HCT116 (cell line): ENCODE results near the gene GTPBP2. TPM values are rescaled to one million over a fixed set of nuclear protein-coding genes. Genes with fewer than 3 reads are reported as not detected.

ENCODE experiments used
- ATAC-seq: fragments of 200-7000 bp; cut with Tn5 transposase; 2 replicates; pipeline ENCODE4 v1.9.1; 2020; ENCODE audit warnings: mild to moderate bottlenecking, moderate library complexity
- BruUV-seq: library from RNA; stranded (reverse); fragments of 400-500 nt; replicated peaks from 2 replicates; lab custom pipeline; 2021; lab: Mats Ljungman, UMichigan
- CTCF ChIA-PET: fragments of 300-600 bp; sonication (Branson Sonifier 250); formaldehyde crosslinking; loops from one replicate; lab custom pipeline; 2021; ENCODE audit warnings: antibody characterized with exemption; lab: Charles Lee
- POLR2A ChIA-PET: fragments of 300-600, 350-600 bp; sonication (Branson Sonifier 250); formaldehyde crosslinking; loops from one replicate; lab custom pipeline; 2021; ENCODE audit warnings: antibody characterized with exemption; lab: Charles Lee
- RAD21 ChIA-PET, 2 experiments: fragments of 300-600 bp; sonication (Branson Sonifier 250); formaldehyde crosslinking; loops; one replicate each; lab custom pipeline; 2023; ENCODE audit warnings: low total read pairs in 2 of 2; ENCODE audit not compliant: uncharacterized antibody in 2 of 2, unreplicated experiment in 2 of 2, low non-redundant PET in 1 of 2; lab: Charles Lee
- DNase-seq: peaks from one replicate; pipeline ENCODE4 v3.0.0-alpha.2; 2010; ENCODE audit warnings: low read depth, low spot score
- H2AFZ ChIP-seq: fragments of 200-600 bp; shearing (Covaris generic), sonication (generic); 2 replicates; pipeline ENCODE4 v1.6.1; 2017; ENCODE audit warnings: low read depth, mixed run types, mixed read lengths, antibody characterized with exemption, low read length; ENCODE audit not compliant: poor library complexity, severe bottlenecking
- H3K27ac ChIP-seq: 2 replicates; pipeline ENCODE4 v1.5.1; 2012; ENCODE audit warnings: low read depth, low read length
- H3K27me3 ChIP-seq: fragments of 200-600 bp; sonication (generic); 2 replicates; pipeline ENCODE4 v1.6.1; 2016; ENCODE audit warnings: mixed run types, low read length, mixed read lengths; ENCODE audit not compliant: insufficient read depth
- H3K36me3 ChIP-seq, 2 experiments: fragments of 200-500 bp in 1 of 2; fragments of 200-600 bp in 1 of 2; sonication (Bioruptor generic) in 1 of 2; sonication (generic) in 1 of 2; 2 replicates each; pipeline versions ENCODE4 v1.5.1 to v1.6.1; 2014 to 2016; ENCODE audit warnings: low read length in 2 of 2, inconsistent platforms in 1 of 2, mixed read lengths in 1 of 2, mixed run types in 1 of 2; ENCODE audit not compliant: insufficient read depth in 2 of 2, control insufficient read depth in 1 of 2
- H3K4me1 ChIP-seq, 2 experiments: fragments of 200-600 bp in 1 of 2; sonication (generic) in 1 of 2; 2 replicates each; pipeline versions ENCODE4 v1.5.1 to v1.6.1; 2012 to 2017; ENCODE audit warnings: low read length in 2 of 2, inconsistent platforms in 1 of 2, mild to moderate bottlenecking in 1 of 2, mixed read lengths in 1 of 2, mixed run types in 1 of 2, moderate library complexity in 1 of 2; ENCODE audit not compliant: insufficient read depth in 2 of 2, control insufficient read depth in 1 of 2
- H3K4me2 ChIP-seq: fragments of 200-600 bp; sonication (generic); 2 replicates; pipeline ENCODE4 v1.6.1; 2017; ENCODE audit warnings: mixed run types, low read length, mixed read lengths
- H3K4me3 ChIP-seq, 2 experiments: fragments of 200-600 bp in 1 of 2; sonication (generic) in 1 of 2; replicated peaks in 1 of 2; 2 replicates each; pipeline ENCODE4 v1.5.1; 2011 to 2016; ENCODE audit warnings: low read length in 2 of 2, control low read depth in 1 of 2, low read depth in 1 of 2, mild to moderate bottlenecking in 1 of 2, mixed read lengths in 1 of 2, mixed run types in 1 of 2
- H3K79me2 ChIP-seq: fragments of 200-600 bp; sonication (generic); 2 replicates; pipeline ENCODE4 v1.6.1; 2017; ENCODE audit warnings: mild to moderate bottlenecking, mixed run types, low read length, moderate library complexity, mixed read lengths; ENCODE audit not compliant: insufficient read depth
- H3K9ac ChIP-seq: fragments of 200-600 bp; sonication (generic); 2 replicates; pipeline ENCODE4 v1.6.1; 2016; ENCODE audit warnings: low read length, mixed read lengths
- H3K9me2 ChIP-seq: fragments of 200-600 bp; sonication (generic), shearing (Covaris generic); 2 replicates; pipeline ENCODE4 v1.6.1; 2017; ENCODE audit warnings: mixed run types, mild to moderate bottlenecking, moderate library complexity; ENCODE audit not compliant: insufficient read depth
- H3K9me3 ChIP-seq, 2 experiments: fragments of 200-500 bp in 1 of 2; fragments of 200-600 bp in 1 of 2; sonication (Bioruptor generic) in 1 of 2; sonication (generic) in 1 of 2; 2 replicates each; pipeline ENCODE4 v1.6.1; 2014 to 2017; ENCODE audit warnings: low read length in 2 of 2, mixed read lengths in 2 of 2, inconsistent platforms in 1 of 2, low read depth in 1 of 2, mild to moderate bottlenecking in 1 of 2, mixed run types in 1 of 2, moderate library complexity in 1 of 2; ENCODE audit not compliant: control insufficient read depth in 1 of 2, insufficient read depth in 1 of 2
- H4K20me1 ChIP-seq: fragments of 200-600 bp; sonication (generic), shearing (Covaris generic); 2 replicates; pipeline ENCODE4 v1.6.1; 2017; ENCODE audit warnings: mixed run types, mild to moderate bottlenecking, moderate library complexity; ENCODE audit not compliant: insufficient read depth
- ATF3 ChIP-seq: IDR thresholded peaks from 2 replicates; pipeline ENCODE4 v1.6.1; 2012
- CBX3 ChIP-seq: IDR thresholded peaks from 2 replicates; pipeline ENCODE4 v1.6.1; 2012; ENCODE audit warnings: low read depth
- CTCF ChIP-seq, 3 experiments: fragments of 200-600 bp in 1 of 3; sonication (generic) in 1 of 3; IDR thresholded peaks in 2 of 3; conservative IDR thresholded peaks in 1 of 3; 2 replicates each; pipeline ENCODE4 v1.5.1; 2012 to 2017; ENCODE audit warnings: low read depth in 2 of 3, low read length in 2 of 3, antibody characterized with exemption in 1 of 3, borderline replicate concordance in 1 of 3, control low read depth in 1 of 3, mild to moderate bottlenecking in 1 of 3, mixed read lengths in 1 of 3, mixed run types in 1 of 3, moderate library complexity in 1 of 3; ENCODE audit not compliant: insufficient read depth in 1 of 3
- EGR1 ChIP-seq: IDR thresholded peaks from 2 replicates; pipeline ENCODE4 v1.6.1; 2012; ENCODE audit warnings: low read depth
- ELF1 ChIP-seq: IDR thresholded peaks from 2 replicates; pipeline ENCODE4 v1.6.1; 2012; ENCODE audit warnings: low read depth, borderline replicate concordance
- EZH2 ChIP-seq: fragments of 200-600 bp; sonication (generic); IDR thresholded peaks from 2 replicates; pipeline ENCODE4 v1.6.1; 2017; ENCODE audit warnings: antibody characterized with exemption, mixed run types
- FOSL1 ChIP-seq: IDR thresholded peaks from 2 replicates; pipeline ENCODE4 v1.6.1; 2012; ENCODE audit warnings: low read depth
- REST ChIP-seq: IDR thresholded peaks from 2 replicates; pipeline ENCODE4 v1.6.1; 2012; ENCODE audit warnings: low read depth
- SIN3A ChIP-seq: IDR thresholded peaks from 2 replicates; pipeline ENCODE4 v1.6.1; 2012; ENCODE audit warnings: low read depth
- TCF7L2 ChIP-seq: IDR thresholded peaks from 2 replicates; pipeline ENCODE4 v1.7.0; 2011; ENCODE audit warnings: borderline replicate concordance, inconsistent platforms; ENCODE audit not compliant: insufficient read depth, insufficient read length; ENCODE audit errors: extremely low read depth
- YY1 ChIP-seq: IDR thresholded peaks from 2 replicates; pipeline ENCODE4 v1.6.1; 2011; ENCODE audit warnings: low read length, low read depth, moderate library complexity, mild to moderate bottlenecking; ENCODE audit not compliant: insufficient replicate concordance; ENCODE audit errors: extremely low read depth
- ZBTB33 ChIP-seq: IDR thresholded peaks from 2 replicates; pipeline ENCODE4 v1.6.1; 2011; ENCODE audit warnings: mild to moderate bottlenecking, low read length, moderate library complexity; ENCODE audit not compliant: insufficient replicate concordance; ENCODE audit errors: extremely low read depth
- intact Hi-C: fragments of 100-400 bp; cut with micrococcal nuclease; formaldehyde crosslinking; loops from 2 replicates; pipeline ENCODE4 v1.10.0; 2022
- total RNA-seq: library from RNA; stranded (reverse); gene quantifications from one replicate; pipeline ENCODE4 v1.2.1, GENCODE V29; 2021; ENCODE audit not compliant: unreplicated experiment

The GTPBP2 gene
- total RNA-seq, 1 experiment from 2014 or later = 98.0 TPM

GRCh38 chr6:43647613-43648012, 18.5 kb upstream of the GTPBP2 start:
- POLR2A ChIA-PET = no interaction called here
- CTCF ChIA-PET = interaction anchor here (1.0 kb wide), 1 partner anchor 20 kb away, joined by 3 read pairs; no protein-coding TSS in a partner anchor
- Histone ChIP-seq H3K9me2 (no peaks in the 10 kb centered on the region), H3K4me3 (no peak overlapping the region), H3K27ac (no peak overlapping the region), H3K27me3 (no peaks in the 10 kb centered on the region), H3K36me3 (0 out of 4 replicates have a peak, but pooled peaks cover 0 to 2% of the 10 kb centered on the region in 2 experiments), H2AFZ (no peak overlapping the region), H3K9me3 (no peaks in the 10 kb centered on the region), H3K79me2 (no peaks in the 10 kb centered on the region), H3K4me2 (no peak overlapping the region), H4K20me1 (no peaks in the 10 kb centered on the region), H3K9ac (no peak overlapping the region), H3K4me1 (no peaks in the 10 kb centered on the region)
- BruUV-seq = no TSS peak
- RAD21 ChIA-PET = no interaction called here
- TF ChIP-seq EZH2 = no peak
- TF ChIP-seq ZBTB33 = no peak
- no peak for DNase-seq
- intact Hi-C loops = no loop called here
- no peak for ATAC-seq

- Histone ChIP-seq H2AFZ (no peak overlapping the region), H4K20me1 (no peaks in the 10 kb centered on the region), H3K4me1 (no peaks in the 10 kb centered on the region), H3K9me3 (no peaks in the 10 kb centered on the region), H3K9me2 (no peaks in the 10 kb centered on the region), H3K27me3 (no peaks in the 10 kb centered on the region), H3K27ac (no peak overlapping the region), H3K4me3 (no peak overlapping the region), H3K36me3 (peaks cover 6 to 9% of the 10 kb centered on the region in 2 experiments; a peak in 3 of 4 replicates), H3K9ac (no peak overlapping the region), H3K4me2 (no peak overlapping the region), H3K79me2 (peaks cover 4% of the 10 kb centered on the region)
- ChIA-PET RAD21 (no interaction called here), CTCF (interaction anchor here (1.1 kb wide), 1 partner anchor 24 kb away, joined by 3 read pairs; no protein-coding TSS in a partner anchor), POLR2A (no interaction called here)
- DNase-seq (no peak), ATAC-seq (no peak)
- intact Hi-C loops = no loop called here
- no TSS peak for BruUV-seq
- TF ChIP-seq EGR1 = no peak
- TF ChIP-seq CBX3 = no peak
- TF ChIP-seq TCF7L2 = no peak
- TF ChIP-seq ELF1 = no peak
- TF ChIP-seq CTCF (IDR thresholded peaks at IDR 0.05 in 2 of 3, conservative IDR thresholded peaks at IDR 0.05 in 1 of 3; ENCODE audit: borderline replicate concordance in 1 of 3, insufficient read depth in 1 of 3, low read depth in 2 of 3, low read length in 2 of 3) = no peak
- TF ChIP-seq EZH2 = no peak
- no peak for TF ChIP-seq FOSL1
- TF ChIP-seq YY1 = no peak
- no peak for TF ChIP-seq ATF3
- TF ChIP-seq SIN3A = no peak
- no peak for TF ChIP-seq REST
Observed at GRCh38 chr6:43645613-43645964, 16.5 kb upstream of the GTPBP2 start.
